K562 (cell line): ENCODE results near the gene TUBA8. TPM values are rescaled to one million over a fixed set of nuclear protein-coding genes. Genes with fewer than 3 reads are reported as not detected.
A peak's percentile ranks its signal among the peaks of the same experiment; 100 is the strongest.

Experiments used
- DIDO1 ChIP-seq: fragments of 450-650 bp; IDR thresholded peaks from 2 replicates; pipeline ENCODE4 v1.6.1; 2016; ENCODE audit warnings: low read depth, missing biosample characterization, missing genetic modification characterization
- JUN ChIP-seq, 2 experiments: sonication (generic) in 1 of 2; formaldehyde crosslinking in 1 of 2; IDR thresholded peaks; 2 replicates each; pipeline versions ENCODE4 v1.6.1 to v1.8.0; 2012 to 2022; ENCODE audit warnings: borderline replicate concordance in 2 of 2, mild to moderate bottlenecking in 2 of 2, improper control_type of control experiment in 1 of 2, low read depth in 1 of 2, low read length in 1 of 2, missing genetic modification reagents in 1 of 2
- NFXL1 ChIP-seq: fragments of 450-650 bp; formaldehyde crosslinking; IDR thresholded peaks from 2 replicates; pipeline ENCODE4 v1.4.0; 2021; ENCODE audit warnings: mild to moderate bottlenecking
- NR4A1 ChIP-seq, 2 experiments: fragments of 250-450 bp in 1 of 2; fragments of 450-650 bp in 1 of 2; sonication (Bioruptor Pico) in 1 of 2; IDR thresholded peaks; 2 replicates each; pipeline versions ENCODE4 v1.4.0 to v1.6.1; 2016 to 2020; ENCODE audit warnings: mild to moderate bottlenecking in 2 of 2, missing compliant biosample characterization in 1 of 2, missing genetic modification characterization in 1 of 2, moderate library complexity in 1 of 2
- RBBP5 ChIP-seq: fragments of 200-600 bp; sonication (generic); IDR thresholded peaks from 2 replicates; pipeline ENCODE4 v1.6.1; 2012; ENCODE audit warnings: borderline replicate concordance, mild to moderate bottlenecking, low read length, control low read depth, inconsistent platforms; ENCODE audit not compliant: insufficient read depth, poor library complexity, severe bottlenecking
- RHOXF2B ChIP-seq: fragments of 250-450 bp; sonication (Bioruptor Pico); conservative IDR thresholded peaks from 2 replicates; pipeline ENCODE4 v1.5.1; 2021
- SP1 ChIP-seq: sonication (generic); formaldehyde crosslinking; IDR thresholded peaks from 2 replicates; pipeline ENCODE4 v1.8.1; 2022; ENCODE audit warnings: mild to moderate bottlenecking, missing genetic modification reagents
- XRCC5 ChIP-seq: fragments of 200-400 bp; formaldehyde crosslinking; IDR thresholded peaks from 2 replicates; pipeline ENCODE4 v1.6.1; 2017; ENCODE audit warnings: low read depth, mild to moderate bottlenecking, low read length
- ZNF41 ChIP-seq: fragments of 250-450 bp; sonication (Bioruptor Pico); conservative IDR thresholded peaks from 2 replicates; pipeline ENCODE4 v1.4.0; 2020; ENCODE audit warnings: mild to moderate bottlenecking
- ZNF586 ChIP-seq: fragments of 450-650 bp; formaldehyde crosslinking; conservative IDR thresholded peaks from 2 replicates; pipeline ENCODE4 v1.4.0; 2020; ENCODE audit warnings: mild to moderate bottlenecking, moderate library complexity
- polyA plus RNA-seq, 8 experiments: library from polyadenylated mRNA; depleted of rRNA in 4 of 8; stranded (reverse) in 5 of 8; unstranded in 3 of 8; fragments of >200 nt; fragmentation: Nextera tagmentation in 2 of 8; fragmentation: Illumina TruSeq in 1 of 8; extraction: Ambion mirVana in 2 of 8; extraction: Trizol in 1 of 8; gene quantifications; 2 replicates each; pipeline versions ENCODE4 v1.2.1 to v1.2.3, GENCODE V29; 2011 to 2014; ENCODE audit warnings: inconsistent platforms in 1 of 8, missing spikeins in 1 of 8
- total RNA-seq, 7 experiments: library from RNA; depleted of rRNA in 6 of 7; stranded (reverse); fragments of >200 nt in 6 of 7; fragmentation: Illumina TruSeq in 2 of 7; extraction: Trizol in 2 of 7; gene quantifications; 2 replicates each; pipeline versions ENCODE4 v1.2.1 to v1.2.3, GENCODE V29; 2011 to 2021; ENCODE audit warnings: low replicate concordance in 1 of 7
- TF ChIP-seq, protein P1 (sequence below): sonication (generic); formaldehyde crosslinking; IDR thresholded peaks from 2 replicates; pipeline ENCODE4 v1.8.0; 2023; ENCODE audit warnings: mild to moderate bottlenecking, missing genetic modification reagents
- TF ChIP-seq, protein P2 (sequence below), 2 experiments: fragments of 450-650 bp; conservative IDR thresholded peaks; 2 replicates each; pipeline ENCODE4 v1.6.1; 2017; ENCODE audit warnings: mild to moderate bottlenecking in 2 of 2, moderate library complexity in 2 of 2
- TF ChIP-seq, protein P3 (sequence below), 3 experiments: fragments of 200-800 bp in 1 of 3; fragments of 250-450 bp in 1 of 3; fragments of 450-650 bp in 1 of 3; sonication (Bioruptor Pico) in 1 of 3; sonication (Bioruptor generic) in 1 of 3; formaldehyde crosslinking in 1 of 3; IDR thresholded peaks; 2 replicates each; pipeline versions ENCODE4 v1.6.1 to v1.8.0; 2016 to 2022; ENCODE audit warnings: mild to moderate bottlenecking in 2 of 3, missing genetic modification characterization in 2 of 3, missing compliant biosample characterization in 1 of 3, moderate library complexity in 1 of 3
- TF ChIP-seq, protein P4 (sequence below): sonication (generic); formaldehyde crosslinking; IDR thresholded peaks from 2 replicates; pipeline ENCODE4 v1.4.0; 2020; ENCODE audit warnings: mild to moderate bottlenecking, missing genetic modification reagents

TUBA8 gene
- total and polyA plus RNA-seq, 9 of the 15 experiments (the other 6 are each of a cell fraction or from before 2014, with no cell fraction given), result 0.07 to 1.1 (median 0.65) TPM

DNA sequence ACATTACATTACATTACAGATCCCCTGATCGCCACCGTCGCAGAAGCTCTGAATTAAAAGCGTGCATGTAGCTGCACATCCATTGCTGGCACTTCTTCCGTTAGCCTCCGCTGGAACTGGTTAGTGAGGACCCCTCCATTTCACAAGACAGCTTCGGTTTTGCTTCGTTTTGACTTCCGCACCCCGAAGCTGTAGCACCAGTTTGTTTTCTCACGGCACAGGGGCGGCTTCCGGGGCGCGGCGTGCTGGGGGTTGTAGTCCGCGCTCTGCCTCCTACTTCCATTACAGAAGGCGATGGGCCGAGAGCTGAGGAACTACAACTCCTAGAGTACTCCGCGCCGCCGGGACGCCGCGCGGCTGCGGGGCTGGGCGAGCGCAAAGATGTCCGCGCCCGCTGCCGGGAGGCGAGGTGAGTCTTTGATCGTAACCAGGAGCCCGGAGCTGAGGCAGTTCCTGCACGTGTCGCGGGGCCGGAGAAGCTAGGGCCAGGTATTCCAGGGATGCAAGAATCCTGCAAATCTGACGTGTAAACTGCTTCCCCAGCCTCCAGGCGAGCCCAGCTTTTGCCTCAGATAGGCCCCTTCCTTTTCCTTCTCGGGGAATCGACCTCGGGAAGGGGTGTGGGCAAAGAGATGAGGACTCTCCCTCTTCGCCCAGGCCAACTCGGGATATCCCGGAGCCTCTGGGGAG lies 32.8 kb upstream of the TUBA8 start, which contains the start of gene PEX26 (continued):
- TF ChIP-seq NR4A1 (CRISPR knock-in tag; IDR thresholded peaks at IDR 0.05) (no peak), NR4A1 (tag; IDR thresholded peaks at IDR 0.05) (peak; percentile 60), SP1 (peak; percentile 68), RBBP5 (peak; percentile 96), DIDO1 (tag) (peak; percentile 84), JUN (IDR thresholded peaks at IDR 0.05; ENCODE audit: borderline replicate concordance, low read depth, low read length) (peak; percentile 72), JUN (CRISPR knock-in tag; IDR thresholded peaks at IDR 0.05; ENCODE audit: borderline replicate concordance) (no peak), ZNF41 (CRISPR knock-in tag) (no peak), ZNF586 (CRISPR knock-in tag) (no peak), NFXL1 (CRISPR knock-in tag) (no peak), RHOXF2B (CRISPR knock-in tag) (no peak), XRCC5 (0 out of 2 replicates have a peak, but pooled peaks have one; percentile 61)
- TF ChIP-seq, protein P1, sequence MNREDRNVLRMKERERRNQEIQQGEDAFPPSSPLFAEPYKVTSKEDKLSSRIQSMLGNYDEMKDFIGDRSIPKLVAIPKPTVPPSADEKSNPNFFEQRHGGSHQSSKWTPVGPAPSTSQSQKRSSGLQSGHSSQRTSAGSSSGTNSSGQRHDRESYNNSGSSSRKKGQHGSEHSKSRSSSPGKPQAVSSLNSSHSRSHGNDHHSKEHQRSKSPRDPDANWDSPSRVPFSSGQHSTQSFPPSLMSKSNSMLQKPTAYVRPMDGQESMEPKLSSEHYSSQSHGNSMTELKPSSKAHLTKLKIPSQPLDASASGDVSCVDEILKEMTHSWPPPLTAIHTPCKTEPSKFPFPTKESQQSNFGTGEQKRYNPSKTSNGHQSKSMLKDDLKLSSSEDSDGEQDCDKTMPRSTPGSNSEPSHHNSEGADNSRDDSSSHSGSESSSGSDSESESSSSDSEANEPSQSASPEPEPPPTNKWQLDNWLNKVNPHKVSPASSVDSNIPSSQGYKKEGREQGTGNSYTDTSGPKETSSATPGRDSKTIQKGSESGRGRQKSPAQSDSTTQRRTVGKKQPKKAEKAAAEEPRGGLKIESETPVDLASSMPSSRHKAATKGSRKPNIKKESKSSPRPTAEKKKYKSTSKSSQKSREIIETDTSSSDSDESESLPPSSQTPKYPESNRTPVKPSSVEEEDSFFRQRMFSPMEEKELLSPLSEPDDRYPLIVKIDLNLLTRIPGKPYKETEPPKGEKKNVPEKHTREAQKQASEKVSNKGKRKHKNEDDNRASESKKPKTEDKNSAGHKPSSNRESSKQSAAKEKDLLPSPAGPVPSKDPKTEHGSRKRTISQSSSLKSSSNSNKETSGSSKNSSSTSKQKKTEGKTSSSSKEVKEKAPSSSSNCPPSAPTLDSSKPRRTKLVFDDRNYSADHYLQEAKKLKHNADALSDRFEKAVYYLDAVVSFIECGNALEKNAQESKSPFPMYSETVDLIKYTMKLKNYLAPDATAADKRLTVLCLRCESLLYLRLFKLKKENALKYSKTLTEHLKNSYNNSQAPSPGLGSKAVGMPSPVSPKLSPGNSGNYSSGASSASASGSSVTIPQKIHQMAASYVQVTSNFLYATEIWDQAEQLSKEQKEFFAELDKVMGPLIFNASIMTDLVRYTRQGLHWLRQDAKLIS (CRISPR knock-in tag), result no peak; the same call in 1 of the 2 replicates
- TF ChIP-seq, protein P2, sequence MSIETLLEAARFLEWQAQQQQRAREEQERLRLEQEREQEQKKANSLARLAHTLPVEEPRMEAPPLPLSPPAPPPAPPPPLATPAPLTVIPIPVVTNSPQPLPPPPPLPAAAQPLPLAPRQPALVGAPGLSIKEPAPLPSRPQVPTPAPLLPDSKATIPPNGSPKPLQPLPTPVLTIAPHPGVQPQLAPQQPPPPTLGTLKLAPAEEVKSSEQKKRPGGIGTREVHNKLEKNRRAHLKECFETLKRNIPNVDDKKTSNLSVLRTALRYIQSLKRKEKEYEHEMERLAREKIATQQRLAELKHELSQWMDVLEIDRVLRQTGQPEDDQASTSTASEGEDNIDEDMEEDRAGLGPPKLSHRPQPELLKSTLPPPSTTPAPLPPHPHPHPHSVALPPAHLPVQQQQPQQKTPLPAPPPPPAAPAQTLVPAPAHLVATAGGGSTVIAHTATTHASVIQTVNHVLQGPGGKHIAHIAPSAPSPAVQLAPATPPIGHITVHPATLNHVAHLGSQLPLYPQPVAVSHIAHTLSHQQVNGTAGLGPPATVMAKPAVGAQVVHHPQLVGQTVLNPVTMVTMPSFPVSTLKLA (conservative IDR thresholded peaks at IDR 0.05), result peak; percentile 93 to 97
- TF ChIP-seq, protein P3, sequence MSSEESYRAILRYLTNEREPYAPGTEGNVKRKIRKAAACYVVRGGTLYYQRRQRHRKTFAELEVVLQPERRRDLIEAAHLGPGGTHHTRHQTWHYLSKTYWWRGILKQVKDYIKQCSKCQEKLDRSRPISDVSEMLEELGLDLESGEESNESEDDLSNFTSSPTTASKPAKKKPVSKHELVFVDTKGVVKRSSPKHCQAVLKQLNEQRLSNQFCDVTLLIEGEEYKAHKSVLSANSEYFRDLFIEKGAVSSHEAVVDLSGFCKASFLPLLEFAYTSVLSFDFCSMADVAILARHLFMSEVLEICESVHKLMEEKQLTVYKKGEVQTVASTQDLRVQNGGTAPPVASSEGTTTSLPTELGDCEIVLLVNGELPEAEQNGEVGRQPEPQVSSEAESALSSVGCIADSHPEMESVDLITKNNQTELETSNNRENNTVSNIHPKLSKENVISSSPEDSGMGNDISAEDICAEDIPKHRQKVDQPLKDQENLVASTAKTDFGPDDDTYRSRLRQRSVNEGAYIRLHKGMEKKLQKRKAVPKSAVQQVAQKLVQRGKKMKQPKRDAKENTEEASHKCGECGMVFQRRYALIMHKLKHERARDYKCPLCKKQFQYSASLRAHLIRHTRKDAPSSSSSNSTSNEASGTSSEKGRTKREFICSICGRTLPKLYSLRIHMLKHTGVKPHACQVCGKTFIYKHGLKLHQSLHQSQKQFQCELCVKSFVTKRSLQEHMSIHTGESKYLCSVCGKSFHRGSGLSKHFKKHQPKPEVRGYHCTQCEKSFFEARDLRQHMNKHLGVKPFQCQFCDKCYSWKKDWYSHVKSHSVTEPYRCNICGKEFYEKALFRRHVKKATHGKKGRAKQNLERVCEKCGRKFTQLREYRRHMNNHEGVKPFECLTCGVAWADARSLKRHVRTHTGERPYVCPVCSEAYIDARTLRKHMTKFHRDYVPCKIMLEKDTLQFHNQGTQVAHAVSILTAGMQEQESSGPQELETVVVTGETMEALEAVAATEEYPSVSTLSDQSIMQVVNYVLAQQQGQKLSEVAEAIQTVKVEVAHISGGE (CRISPR knock-in tag; IDR thresholded peaks at IDR 0.05), result peak in 2 of 3 experiments; percentile 67 to 96; a peak in 4 of 6 replicates
- TF ChIP-seq, protein P4, sequence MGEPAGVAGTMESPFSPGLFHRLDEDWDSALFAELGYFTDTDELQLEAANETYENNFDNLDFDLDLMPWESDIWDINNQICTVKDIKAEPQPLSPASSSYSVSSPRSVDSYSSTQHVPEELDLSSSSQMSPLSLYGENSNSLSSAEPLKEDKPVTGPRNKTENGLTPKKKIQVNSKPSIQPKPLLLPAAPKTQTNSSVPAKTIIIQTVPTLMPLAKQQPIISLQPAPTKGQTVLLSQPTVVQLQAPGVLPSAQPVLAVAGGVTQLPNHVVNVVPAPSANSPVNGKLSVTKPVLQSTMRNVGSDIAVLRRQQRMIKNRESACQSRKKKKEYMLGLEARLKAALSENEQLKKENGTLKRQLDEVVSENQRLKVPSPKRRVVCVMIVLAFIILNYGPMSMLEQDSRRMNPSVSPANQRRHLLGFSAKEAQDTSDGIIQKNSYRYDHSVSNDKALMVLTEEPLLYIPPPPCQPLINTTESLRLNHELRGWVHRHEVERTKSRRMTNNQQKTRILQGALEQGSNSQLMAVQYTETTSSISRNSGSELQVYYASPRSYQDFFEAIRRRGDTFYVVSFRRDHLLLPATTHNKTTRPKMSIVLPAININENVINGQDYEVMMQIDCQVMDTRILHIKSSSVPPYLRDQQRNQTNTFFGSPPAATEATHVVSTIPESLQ, result peak; percentile 32; the same call in 1 of the 2 replicates
